Endothelial cell of umbilical vein (primary cell): Measurements from ENCODE around the gene ITGA3. TPM values are rescaled to one million over a fixed set of nuclear protein-coding genes. Genes with fewer than 3 reads are reported as not detected.

Source experiments
- BruUV-seq: library from RNA; stranded (reverse); fragments of 400-500 nt; replicated peaks from 2 replicates; lab custom pipeline; 2021; lab: Mats Ljungman, UMichigan
- CTCF ChIA-PET: fragments of 300-600, 350-600 bp; sonication (Branson Sonifier 250); formaldehyde crosslinking; loops from one replicate; lab custom pipeline; 2021; ENCODE audit warnings: antibody characterized with exemption, inconsistent platforms; lab: Charles Lee
- POLR2A ChIA-PET: fragments of 300-600, 350-600 bp; sonication (Branson Sonifier 250); formaldehyde crosslinking; loops from one replicate; lab custom pipeline; 2021; ENCODE audit warnings: antibody characterized with exemption, inconsistent platforms; lab: Charles Lee
- DNase-seq: peaks from one replicate; pipeline ENCODE4 v3.0.0-alpha.2; 2011; ENCODE audit warnings: low read depth, low spot score
- FAIRE-seq: peaks from 2 replicates; lab custom pipeline; 2011; peaks lifted over from hg19 to GRCh38; lab: Jason Lieb, UNC
- H2AFZ ChIP-seq: 2 replicates; pipeline ENCODE4 v1.6.0; 2012; ENCODE audit warnings: low read depth, low read length, control low read depth, inconsistent platforms
- H3K27ac ChIP-seq: 2 replicates; pipeline ENCODE4 v1.5.1; 2011; ENCODE audit warnings: low read depth, mild to moderate bottlenecking, control low read depth, low read length, moderate library complexity; ENCODE audit not compliant: insufficient read depth
- H3K27me3 ChIP-seq, 2 experiments: 2 replicates each; pipeline versions ENCODE4 v1.6.0 to v1.6.1; 2011; ENCODE audit warnings: low read length in 2 of 2, mixed read lengths in 1 of 2; ENCODE audit not compliant: control insufficient read depth in 2 of 2, insufficient read depth in 2 of 2
- H3K36me3 ChIP-seq, 2 experiments: 2 replicates in 1 of 2; 3 replicates in 1 of 2; pipeline ENCODE4 v1.5.1; 2011; ENCODE audit warnings: low read length in 2 of 2, mild to moderate bottlenecking in 1 of 2, moderate library complexity in 1 of 2; ENCODE audit not compliant: control insufficient read depth in 2 of 2, insufficient read depth in 2 of 2; ENCODE audit errors: extremely low read depth in 1 of 2
- H3K4me1 ChIP-seq: 3 replicates; pipeline ENCODE4 v1.5.1; 2011; ENCODE audit warnings: mild to moderate bottlenecking, low read length; ENCODE audit not compliant: control insufficient read depth, insufficient read depth; ENCODE audit errors: extremely low read depth
- H3K4me2 ChIP-seq: 2 replicates; pipeline ENCODE4 v1.6.1; 2011; ENCODE audit warnings: low read length, control low read depth, mixed read lengths; ENCODE audit not compliant: insufficient read depth
- H3K4me3 ChIP-seq, 3 experiments: fragments of 200-600 bp in 1 of 3; sonication (generic), shearing (Covaris generic) in 1 of 3; replicated peaks in 1 of 3; 2 replicates each; pipeline ENCODE4 v1.5.1; 2011 to 2016; ENCODE audit warnings: control low read depth in 3 of 3, low read length in 3 of 3, mild to moderate bottlenecking in 2 of 3, inconsistent platforms in 1 of 3, low read depth in 1 of 3, moderate library complexity in 1 of 3; ENCODE audit not compliant: insufficient read depth in 1 of 3
- H3K79me2 ChIP-seq: 2 replicates; pipeline ENCODE4 v1.6.0; 2012; ENCODE audit warnings: low read length, inconsistent platforms; ENCODE audit not compliant: control insufficient read depth, insufficient read depth
- H3K9ac ChIP-seq: replicated peaks from 2 replicates; pipeline ENCODE3; 2011; ENCODE audit warnings: low read length, control low read depth; ENCODE audit not compliant: insufficient read depth; ENCODE audit errors: extremely low read depth
- H3K9me1 ChIP-seq: replicated peaks from 3 replicates; pipeline ENCODE4 v1.6.0; 2011; ENCODE audit warnings: mild to moderate bottlenecking, low read length; ENCODE audit not compliant: control insufficient read depth, insufficient read depth; ENCODE audit errors: extremely low read depth
- H3K9me3 ChIP-seq: replicated peaks from 2 replicates; pipeline ENCODE4 v1.5.1; 2012; ENCODE audit warnings: low read length, inconsistent platforms; ENCODE audit not compliant: control insufficient read depth, insufficient read depth
- H4K20me1 ChIP-seq: replicated peaks from 2 replicates; pipeline ENCODE3; 2011; ENCODE audit warnings: mild to moderate bottlenecking, low read length; ENCODE audit not compliant: control insufficient read depth, insufficient read depth; ENCODE audit errors: extremely low read depth
- CTCF ChIP-seq, 2 donors: IDR thresholded peaks; 1 replicate in 1 of 2; 2 replicates in 1 of 2; pipeline ENCODE4 v1.5.1; 2011; ENCODE audit warnings: low read length in 2 of 2, mild to moderate bottlenecking in 2 of 2, moderate library complexity in 2 of 2, control low read depth in 1 of 2, inconsistent platforms in 1 of 2, low read depth in 1 of 2; ENCODE audit not compliant: insufficient read depth in 1 of 2; ENCODE audit errors: extremely low read depth in 1 of 2
- EZH2 ChIP-seq: IDR thresholded peaks from 2 replicates; pipeline ENCODE4 v1.6.1; 2012; ENCODE audit warnings: borderline replicate concordance, low read depth, mild to moderate bottlenecking, moderate library complexity, low read length, inconsistent platforms; ENCODE audit not compliant: severe bottlenecking
- MYC ChIP-seq: IDR thresholded peaks from one replicate; pipeline ENCODE4 v1.6.1; 2011; ENCODE audit warnings: mild to moderate bottlenecking, low read depth, low read length
- POLR2A ChIP-seq: IDR thresholded peaks from 2 replicates; pipeline ENCODE4 v1.6.1; 2012; ENCODE audit warnings: low read depth, mild to moderate bottlenecking, control low read depth, low read length
- POLR2AphosphoS5 ChIP-seq: IDR thresholded peaks from 2 replicates; pipeline ENCODE4 v1.6.1; 2012; ENCODE audit warnings: low read depth, mild to moderate bottlenecking, control low read depth, low read length, moderate library complexity; ENCODE audit not compliant: insufficient read depth
- dilution Hi-C: fragments of 300-500 bp; cut with MboI; formaldehyde crosslinking; loops from one replicate; pipeline ENCODE4 v1.15.0; 2019; ENCODE audit warnings: low sequenced_read_pairs; ENCODE audit not compliant: extremely low pct_ligation_motif_present
- intact Hi-C: fragments of 100-400 bp; cut with micrococcal nuclease; formaldehyde crosslinking; loops from one replicate; pipeline ENCODE4 v1.10.0; 2022
- polyA plus RNA-seq, 4 experiments: library from polyadenylated mRNA; depleted of rRNA in 3 of 4; stranded (reverse) in 3 of 4; unstranded in 1 of 4; fragments of >200 nt; gene quantifications; 2 replicates each; pipeline versions ENCODE4 v1.2.1 to v1.2.3, GENCODE V29; 2011 to 2012; ENCODE audit warnings: missing spikeins in 1 of 4
- total RNA-seq: library from RNA; stranded (reverse); gene quantifications from 2 replicates; pipeline ENCODE4 v1.2.3, GENCODE V29; 2021
- TF ChIP-seq, protein P1 (sequence below): IDR thresholded peaks from 2 replicates; pipeline ENCODE4 v1.6.1; 2011; ENCODE audit not compliant: insufficient read depth, insufficient read length

The ITGA3 gene
- total and polyA plus RNA-seq, 2 donors (not counting 3 experiments of a cell fraction or from before 2014, with no cell fraction given): 92.7 to 112 TPM

GRCh38 chr17:50036455-50037261 lies 19.3 kb upstream of the ITGA3 start:
- Histone ChIP-seq H3K9ac (no peak overlapping the region), H3K36me3 (no peaks in the 10 kb centered on the region), H3K27me3 (no peaks in the 10 kb centered on the region), H3K9me3 (no peaks in the 10 kb centered on the region), H3K27ac (no peak overlapping the region), H3K4me1 (no peaks in the 10 kb centered on the region), H3K4me3 (no peak overlapping the region), H3K4me2 (no peak overlapping the region), H4K20me1 (no peaks in the 10 kb centered on the region), H3K79me2 (no peaks in the 10 kb centered on the region), H2AFZ (no peak overlapping the region), H3K9me1 (no peaks in the 10 kb centered on the region)
- CTCF ChIA-PET: interaction anchor here (0.7 to 2.3 kb wide), 3 partner anchors 9 to 58 kb away, joined by 3 to 12 read pairs (median 6); no protein-coding TSS in a partner anchor
- no TSS peak for BruUV-seq
- no peak for FAIRE-seq
- DNase-seq: no peak
- POLR2A ChIA-PET: no interaction called here
- dilution Hi-C loops (no loop called here), intact Hi-C loops (no loop called here)
- TF ChIP-seq CTCF (IDR thresholded peaks at IDR 0.05; ENCODE audit: extremely low read depth in 1 of 2, insufficient read depth in 1 of 2, low read depth in 1 of 2, low read length in 2 of 2): no peak
- TF ChIP-seq POLR2AphosphoS5: no peak
- TF ChIP-seq EZH2: no peak
- TF ChIP-seq MYC: no peak
- TF ChIP-seq, protein P1, sequence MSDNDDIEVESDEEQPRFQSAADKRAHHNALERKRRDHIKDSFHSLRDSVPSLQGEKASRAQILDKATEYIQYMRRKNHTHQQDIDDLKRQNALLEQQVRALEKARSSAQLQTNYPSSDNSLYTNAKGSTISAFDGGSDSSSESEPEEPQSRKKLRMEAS: no peak
- TF ChIP-seq POLR2A: no peak
